ENCODE data around the gene ARHGAP18. TPM values are rescaled to one million over a fixed set of nuclear protein-coding genes. Genes with fewer than 3 reads are reported as not detected.

Gene ARHGAP18
- total RNA-seq, 8 experiments from 2014 or later = 0.67 to 99.5 (median 3.6) TPM

DNA sequence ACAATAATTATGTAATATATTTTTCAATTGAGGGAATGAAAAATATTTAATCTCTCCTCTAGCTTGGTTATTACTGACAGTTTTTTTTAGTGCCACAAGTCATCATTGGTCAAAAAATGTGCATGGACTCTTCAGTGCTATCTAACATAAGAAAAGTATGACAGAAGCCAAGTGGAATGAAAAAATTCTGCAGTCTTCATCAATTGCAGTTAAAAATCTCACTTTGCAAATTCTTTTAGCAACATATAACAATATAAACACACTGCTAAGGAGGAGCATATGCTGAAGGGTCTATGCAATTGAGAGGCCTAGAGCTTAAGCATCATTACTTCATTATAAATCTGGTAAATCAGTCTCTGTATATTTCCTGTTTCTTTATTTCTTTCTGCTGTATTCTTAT lies 175.1 kb downstream of the ARHGAP18 start:
- no peak overlapping the region for H3K27ac ChIP-seq
- in situ Hi-C loops (cut with MboI; ENCODE audit: low pct_unique_long_range_greater_than_20kb in 2 of 9, low sequenced_read_pairs in 9 of 9, unreplicated experiment in 9 of 9) = no loop called here
- no peaks in the 10 kb centered on the region for H3K4me1 ChIP-seq (replicated peaks in 1 of 2)
- H3K4me3 ChIP-seq = no peak overlapping the region
- no peak for ATAC-seq (replicated peaks in 6 of 8)

Other genes with a start within 250 kb of the ARHGAP18 start
- gene TMEM244, start 151.1 kb upstream of the ARHGAP18 start, total RNA-seq = not detected